ENCODE measurements around the gene CAD. TPM values are rescaled to one million over a fixed set of nuclear protein-coding genes. Genes with fewer than 3 reads are reported as not detected.

The CAD gene
- polyA plus RNA-seq, 1 donor from 2014 or later: 14.2 TPM

- no peak overlapping the region for H3K9ac ChIP-seq (ENCODE audit: low read length)
- peaks cover 5% of the 10 kb centered on the region for H3K27me3 ChIP-seq (ENCODE audit: insufficient read depth, low read depth, low read length)
- TF ChIP-seq, protein P1, sequence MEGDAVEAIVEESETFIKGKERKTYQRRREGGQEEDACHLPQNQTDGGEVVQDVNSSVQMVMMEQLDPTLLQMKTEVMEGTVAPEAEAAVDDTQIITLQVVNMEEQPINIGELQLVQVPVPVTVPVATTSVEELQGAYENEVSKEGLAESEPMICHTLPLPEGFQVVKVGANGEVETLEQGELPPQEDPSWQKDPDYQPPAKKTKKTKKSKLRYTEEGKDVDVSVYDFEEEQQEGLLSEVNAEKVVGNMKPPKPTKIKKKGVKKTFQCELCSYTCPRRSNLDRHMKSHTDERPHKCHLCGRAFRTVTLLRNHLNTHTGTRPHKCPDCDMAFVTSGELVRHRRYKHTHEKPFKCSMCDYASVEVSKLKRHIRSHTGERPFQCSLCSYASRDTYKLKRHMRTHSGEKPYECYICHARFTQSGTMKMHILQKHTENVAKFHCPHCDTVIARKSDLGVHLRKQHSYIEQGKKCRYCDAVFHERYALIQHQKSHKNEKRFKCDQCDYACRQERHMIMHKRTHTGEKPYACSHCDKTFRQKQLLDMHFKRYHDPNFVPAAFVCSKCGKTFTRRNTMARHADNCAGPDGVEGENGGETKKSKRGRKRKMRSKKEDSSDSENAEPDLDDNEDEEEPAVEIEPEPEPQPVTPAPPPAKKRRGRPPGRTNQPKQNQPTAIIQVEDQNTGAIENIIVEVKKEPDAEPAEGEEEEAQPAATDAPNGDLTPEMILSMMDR (IDR thresholded peaks at IDR 0.05; ENCODE audit: poor library complexity, severe bottlenecking): peak; percentile 38
- no peak for TF ChIP-seq TAF1 (IDR thresholded peaks at IDR 0.05; ENCODE audit: low read depth)
- H3K9me3 ChIP-seq (ENCODE audit: low read length): no peaks in the 10 kb centered on the region
- no peaks in the 10 kb centered on the region for H4K20me1 ChIP-seq (ENCODE audit: insufficient read depth)
- no peaks in the 10 kb centered on the region for H3F3A ChIP-seq (ENCODE audit: insufficient read depth, low read length, poor library complexity, severe bottlenecking)
- H3K27ac ChIP-seq (ENCODE audit: low read length): no peak overlapping the region
- H3K9me2 ChIP-seq (ENCODE audit: insufficient read depth, low read length): no peaks in the 10 kb centered on the region
- H3K4me3 ChIP-seq (ENCODE audit: low read length): no peak overlapping the region
- no peaks in the 10 kb centered on the region for H3K79me2 ChIP-seq (replicated peaks; ENCODE audit: insufficient read depth, low read length)
- H3K36me3 ChIP-seq (ENCODE audit: insufficient read depth, low read length): no peaks in the 10 kb centered on the region
- H3K4me2 ChIP-seq (ENCODE audit: low read length): no peak overlapping the region
- H2AFZ ChIP-seq (ENCODE audit: low read depth, low read length): no peak overlapping the region
Observed at GRCh38 chr2:27249891-27250651, 32.9 kb downstream of the CAD start.

- Histone ChIP-seq H3K79me2 (replicated peaks; ENCODE audit: insufficient read depth, low read length) (no peaks in the 10 kb centered on the region), H4K20me1 (ENCODE audit: insufficient read depth) (no peaks in the 10 kb centered on the region), H3K36me3 (ENCODE audit: insufficient read depth, low read length) (no peaks in the 10 kb centered on the region), H3K9me2 (ENCODE audit: insufficient read depth, low read length) (no peaks in the 10 kb centered on the region), H3K27ac (ENCODE audit: low read length) (no peak overlapping the region), H3K27me3 (ENCODE audit: insufficient read depth, low read depth, low read length) (peaks cover 5% of the 10 kb centered on the region), H3F3A (ENCODE audit: insufficient read depth, low read length, poor library complexity, severe bottlenecking) (no peaks in the 10 kb centered on the region), H2AFZ (ENCODE audit: low read depth, low read length) (no peak overlapping the region), H3K4me2 (ENCODE audit: low read length) (no peak overlapping the region), H3K9me3 (ENCODE audit: low read length) (no peaks in the 10 kb centered on the region), H3K9ac (ENCODE audit: low read length) (no peak overlapping the region), H3K4me3 (ENCODE audit: low read length) (no peak overlapping the region)
- TF ChIP-seq RAD21 (conservative IDR thresholded peaks at IDR 0.05): no peak
- TF ChIP-seq, protein P1 (IDR thresholded peaks at IDR 0.05; ENCODE audit: poor library complexity, severe bottlenecking): no peak
- TF ChIP-seq, protein P2, sequence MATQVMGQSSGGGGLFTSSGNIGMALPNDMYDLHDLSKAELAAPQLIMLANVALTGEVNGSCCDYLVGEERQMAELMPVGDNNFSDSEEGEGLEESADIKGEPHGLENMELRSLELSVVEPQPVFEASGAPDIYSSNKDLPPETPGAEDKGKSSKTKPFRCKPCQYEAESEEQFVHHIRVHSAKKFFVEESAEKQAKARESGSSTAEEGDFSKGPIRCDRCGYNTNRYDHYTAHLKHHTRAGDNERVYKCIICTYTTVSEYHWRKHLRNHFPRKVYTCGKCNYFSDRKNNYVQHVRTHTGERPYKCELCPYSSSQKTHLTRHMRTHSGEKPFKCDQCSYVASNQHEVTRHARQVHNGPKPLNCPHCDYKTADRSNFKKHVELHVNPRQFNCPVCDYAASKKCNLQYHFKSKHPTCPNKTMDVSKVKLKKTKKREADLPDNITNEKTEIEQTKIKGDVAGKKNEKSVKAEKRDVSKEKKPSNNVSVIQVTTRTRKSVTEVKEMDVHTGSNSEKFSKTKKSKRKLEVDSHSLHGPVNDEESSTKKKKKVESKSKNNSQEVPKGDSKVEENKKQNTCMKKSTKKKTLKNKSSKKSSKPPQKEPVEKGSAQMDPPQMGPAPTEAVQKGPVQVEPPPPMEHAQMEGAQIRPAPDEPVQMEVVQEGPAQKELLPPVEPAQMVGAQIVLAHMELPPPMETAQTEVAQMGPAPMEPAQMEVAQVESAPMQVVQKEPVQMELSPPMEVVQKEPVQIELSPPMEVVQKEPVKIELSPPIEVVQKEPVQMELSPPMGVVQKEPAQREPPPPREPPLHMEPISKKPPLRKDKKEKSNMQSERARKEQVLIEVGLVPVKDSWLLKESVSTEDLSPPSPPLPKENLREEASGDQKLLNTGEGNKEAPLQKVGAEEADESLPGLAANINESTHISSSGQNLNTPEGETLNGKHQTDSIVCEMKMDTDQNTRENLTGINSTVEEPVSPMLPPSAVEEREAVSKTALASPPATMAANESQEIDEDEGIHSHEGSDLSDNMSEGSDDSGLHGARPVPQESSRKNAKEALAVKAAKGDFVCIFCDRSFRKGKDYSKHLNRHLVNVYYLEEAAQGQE (IDR thresholded peaks at IDR 0.05; ENCODE audit: borderline replicate concordance): no peak
- TF ChIP-seq SMC3 (conservative IDR thresholded peaks at IDR 0.05; ENCODE audit: poor library complexity): no peak
- TF ChIP-seq EZH2 (IDR thresholded peaks at IDR 0.05; ENCODE audit: borderline replicate concordance, insufficient read depth, low read length, poor library complexity, severe bottlenecking): no peak
- TF ChIP-seq EP300 (conservative IDR thresholded peaks at IDR 0.05; ENCODE audit: poor library complexity, severe bottlenecking): no peak
- TF ChIP-seq MXI1 (conservative IDR thresholded peaks at IDR 0.05; ENCODE audit: poor library complexity, severe bottlenecking): no peak
- TF ChIP-seq TAF1 (IDR thresholded peaks at IDR 0.05; ENCODE audit: low read depth): no peak
- TF ChIP-seq POLR2AphosphoS5 (IDR thresholded peaks at IDR 0.05): no peak
Observed at GRCh38 chr2:27250652-27251379, 33.6 kb downstream of the CAD start.

All from neural cell (in vitro differentiated cells).